Activated T-cell treated with anti-CD3 and anti-CD28 coated beads, Interleukin-2, amount 50 U/mL, for 72 hours (primary cell): ENCODE data around the gene SEMA3E. TPM values are rescaled to one million over a fixed set of nuclear protein-coding genes. Genes with fewer than 3 reads are reported as not detected.

Experiments used
- ATAC-seq, 2 donors: fragments of 150-1000 bp; cut with Tn5 transposase; replicated peaks in 1 of 2; 2 replicates each; pipeline ENCODE4 v1.10.0; 2021; ENCODE audit warnings: moderate library complexity in 2 of 2, mild to moderate bottlenecking in 1 of 2
- DNase-seq, 2 donors: peaks; one replicate each; pipeline ENCODE4 v3.0.0; 2021 to 2022; ENCODE audit warnings: mixed read lengths in 1 of 2
- H3K27ac Mint-ChIP-seq: one replicate; pipeline ENCODE4 v1.8.0; 2022; ENCODE audit warnings: mild to moderate bottlenecking, moderate library complexity, mixed read lengths
- H3K27me3 Mint-ChIP-seq: one replicate; pipeline ENCODE4 v1.8.0; 2022; ENCODE audit warnings: low read depth, mixed read lengths
- H3K36me3 Mint-ChIP-seq, 2 donors: one replicate each; pipeline ENCODE4 v1.8.0; 2022; ENCODE audit warnings: mixed read lengths in 2 of 2, mild to moderate bottlenecking in 1 of 2; ENCODE audit not compliant: insufficient read depth in 2 of 2
- H3K4me1 Mint-ChIP-seq: one replicate; pipeline ENCODE4 v1.8.0; 2022; ENCODE audit warnings: low read depth, mixed read lengths
- H3K4me3 Mint-ChIP-seq, 2 donors: one replicate each; pipeline ENCODE4 v1.8.0; 2022; ENCODE audit warnings: mild to moderate bottlenecking in 2 of 2, mixed read lengths in 2 of 2, moderate library complexity in 2 of 2
- H3K9me3 Mint-ChIP-seq, 2 donors: one replicate each; pipeline ENCODE4 v1.8.0; 2022; ENCODE audit warnings: mixed read lengths in 2 of 2
- total RNA-seq, 2 donors: library from RNA; stranded (reverse); gene quantifications; one replicate each; pipeline ENCODE4 v1.2.3, GENCODE V29; 2022

The SEMA3E gene
- total RNA-seq, 2 donors from 2014 or later, result not detected

GRCh38 chr7:83365746-83366145, 283.2 kb downstream of the SEMA3E start:
- DNase-seq (no peak), ATAC-seq (no peak)
- H3K27me3 Mint-ChIP-seq, result no peaks in the 10 kb centered on the region
- peaks cover 0 to 2% of the 10 kb centered on the region in 2 donors for H3K9me3 Mint-ChIP-seq
- no peaks in the 10 kb centered on the region for H3K36me3 Mint-ChIP-seq
- H3K4me1 Mint-ChIP-seq, result no peaks in the 10 kb centered on the region
- H3K27ac Mint-ChIP-seq, result no peak overlapping the region
- no peak overlapping the region for H3K4me3 Mint-ChIP-seq

GRCh38 chr7:83362871-83363550, 285.9 kb downstream of the SEMA3E start:
- Mint-ChIP-seq H3K27me3 (no peaks in the 10 kb centered on the region), H3K4me3 (no peak overlapping the region), H3K4me1 (no peaks in the 10 kb centered on the region), H3K9me3 (peaks cover 2% of the 10 kb centered on the region in 2 donors), H3K27ac (no peak overlapping the region), H3K36me3 (no peaks in the 10 kb centered on the region)
- DNase-seq, result no peak
- no peak for ATAC-seq

- Mint-ChIP-seq H3K4me1 (no peaks in the 10 kb centered on the region), H3K27me3 (no peaks in the 10 kb centered on the region)
- no peak for ATAC-seq
Measured at GRCh38 chr7:83359108-83359507, 289.8 kb downstream of the SEMA3E start.

GRCh38 chr7:83355143-83355542, 293.8 kb downstream of the SEMA3E start:
- DNase-seq (no peak), ATAC-seq (no peak)
- no peak overlapping the region for H3K27ac Mint-ChIP-seq
- H3K4me1 Mint-ChIP-seq, result no peaks in the 10 kb centered on the region
- no peak overlapping the region for H3K4me3 Mint-ChIP-seq
- H3K27me3 Mint-ChIP-seq, result no peaks in the 10 kb centered on the region
- H3K9me3 Mint-ChIP-seq, result peaks cover 4 to 8% of the 10 kb centered on the region in 2 donors
- no peaks in the 10 kb centered on the region for H3K36me3 Mint-ChIP-seq

More at GRCh38 chr7:83359108-83359507, 289.8 kb downstream of the SEMA3E start:
- no peak for DNase-seq
- Mint-ChIP-seq H3K27ac (no peak overlapping the region), H3K36me3 (no peaks in the 10 kb centered on the region), H3K4me3 (no peak overlapping the region), H3K9me3 (peaks cover 3 to 4% of the 10 kb centered on the region in 2 donors)

GRCh38 chr7:83347945-83348444, 300.9 kb downstream of the SEMA3E start:
- no peaks in the 10 kb centered on the region for H3K4me1 Mint-ChIP-seq
- ATAC-seq (no peak), DNase-seq (no peak)
- no peak overlapping the region for H3K27ac Mint-ChIP-seq
- H3K36me3 Mint-ChIP-seq, result no peaks in the 10 kb centered on the region
- no peak overlapping the region for H3K4me3 Mint-ChIP-seq
- peaks cover 6 to 8% of the 10 kb centered on the region in 2 donors for H3K9me3 Mint-ChIP-seq
- H3K27me3 Mint-ChIP-seq, result no peaks in the 10 kb centered on the region

- DNase-seq, result no peak
- H3K4me1 Mint-ChIP-seq, result no peaks in the 10 kb centered on the region
- no peaks in the 10 kb centered on the region for H3K27me3 Mint-ChIP-seq
- H3K4me3 Mint-ChIP-seq, result no peak overlapping the region
- H3K36me3 Mint-ChIP-seq, result peaks cover 0 to 3% of the 10 kb centered on the region in 2 donors
- peaks cover 9 to 12% of the 10 kb centered on the region in 2 donors for H3K9me3 Mint-ChIP-seq
- no peak for ATAC-seq
- no peak overlapping the region for H3K27ac Mint-ChIP-seq
Measured at GRCh38 chr7:83339907-83340306, 309.0 kb downstream of the SEMA3E start.

- no peak for DNase-seq
- Mint-ChIP-seq H3K4me3 (no peak overlapping the region), H3K4me1 (no peaks in the 10 kb centered on the region), H3K27me3 (no peaks in the 10 kb centered on the region), H3K36me3 (peaks cover 0 to 3% of the 10 kb centered on the region in 2 donors), H3K9me3 (peaks cover 3 to 6% of the 10 kb centered on the region in 2 donors), H3K27ac (no peak overlapping the region)
- no peak for ATAC-seq
Measured at GRCh38 chr7:83338277-83338950, 310.5 kb downstream of the SEMA3E start.

- no peak overlapping the region for H3K27ac Mint-ChIP-seq
- no peak overlapping the region for H3K4me3 Mint-ChIP-seq
- no peaks in the 10 kb centered on the region for H3K36me3 Mint-ChIP-seq
- H3K9me3 Mint-ChIP-seq, result peaks cover 0 to 4% of the 10 kb centered on the region in 2 donors
- DNase-seq (no peak), ATAC-seq (no peak)
- H3K4me1 Mint-ChIP-seq, result no peaks in the 10 kb centered on the region
- no peaks in the 10 kb centered on the region for H3K27me3 Mint-ChIP-seq
Measured at GRCh38 chr7:83337050-83337449, 311.9 kb downstream of the SEMA3E start.

GRCh38 chr7:83326223-83326622, 322.7 kb downstream of the SEMA3E start:
- H3K27me3 Mint-ChIP-seq, result no peaks in the 10 kb centered on the region
- H3K9me3 Mint-ChIP-seq, result peaks cover 3 to 8% of the 10 kb centered on the region in 2 donors
- DNase-seq, result no peak

GRCh38 chr7:83325083-83325482, 323.9 kb downstream of the SEMA3E start:
- no peak for ATAC-seq
- no peak for DNase-seq
- H3K9me3 Mint-ChIP-seq, result peaks cover 3 to 6% of the 10 kb centered on the region in 2 donors
- H3K36me3 Mint-ChIP-seq, result no peaks in the 10 kb centered on the region
- no peaks in the 10 kb centered on the region for H3K27me3 Mint-ChIP-seq
- H3K4me3 Mint-ChIP-seq, result no peak overlapping the region
- no peaks in the 10 kb centered on the region for H3K4me1 Mint-ChIP-seq
- no peak overlapping the region for H3K27ac Mint-ChIP-seq

More at GRCh38 chr7:83326223-83326622, 322.7 kb downstream of the SEMA3E start:
- Mint-ChIP-seq H3K4me3 (no peak overlapping the region), H3K36me3 (no peaks in the 10 kb centered on the region), H3K4me1 (no peaks in the 10 kb centered on the region), H3K27ac (no peak overlapping the region)
- no peak for ATAC-seq

- DNase-seq (no peak), ATAC-seq (no peak)
- H3K27ac Mint-ChIP-seq, result no peak overlapping the region
- H3K27me3 Mint-ChIP-seq, result no peaks in the 10 kb centered on the region
- no peaks in the 10 kb centered on the region for H3K4me1 Mint-ChIP-seq
- H3K36me3 Mint-ChIP-seq, result no peaks in the 10 kb centered on the region
- no peak overlapping the region for H3K4me3 Mint-ChIP-seq
- H3K9me3 Mint-ChIP-seq, result peaks cover 3 to 8% of the 10 kb centered on the region in 2 donors
Measured at GRCh38 chr7:83324596-83324995, 324.3 kb downstream of the SEMA3E start.

GRCh38 chr7:83321011-83321410, 327.9 kb downstream of the SEMA3E start:
- no peak for ATAC-seq

GRCh38 chr7:83313931-83314330, 335.0 kb downstream of the SEMA3E start:
- peaks cover 2 to 5% of the 10 kb centered on the region in 2 donors for H3K9me3 Mint-ChIP-seq
- no peaks in the 10 kb centered on the region for H3K4me1 Mint-ChIP-seq
- H3K36me3 Mint-ChIP-seq, result no peaks in the 10 kb centered on the region
- H3K27ac Mint-ChIP-seq, result no peak overlapping the region
- H3K27me3 Mint-ChIP-seq, result no peaks in the 10 kb centered on the region
- DNase-seq (no peak), ATAC-seq (no peak)
- no peak overlapping the region for H3K4me3 Mint-ChIP-seq

More at GRCh38 chr7:83321011-83321410, 327.9 kb downstream of the SEMA3E start:
- Mint-ChIP-seq H3K27ac (no peak overlapping the region), H3K4me3 (no peak overlapping the region), H3K9me3 (peaks cover 1 to 2% of the 10 kb centered on the region in 2 donors), H3K4me1 (no peaks in the 10 kb centered on the region), H3K27me3 (no peaks in the 10 kb centered on the region), H3K36me3 (no peaks in the 10 kb centered on the region)
- no peak for DNase-seq
